Eye (tissue), 1 donor: Measurements from ENCODE around the gene INSRR.
A peak's percentile ranks its signal among the peaks of the same experiment; 100 is the strongest.

Experiments used
- DNase-seq: peaks from one replicate; pipeline ENCODE4 v3.0.0-alpha.2; 2015

Gene INSRR

DNA sequence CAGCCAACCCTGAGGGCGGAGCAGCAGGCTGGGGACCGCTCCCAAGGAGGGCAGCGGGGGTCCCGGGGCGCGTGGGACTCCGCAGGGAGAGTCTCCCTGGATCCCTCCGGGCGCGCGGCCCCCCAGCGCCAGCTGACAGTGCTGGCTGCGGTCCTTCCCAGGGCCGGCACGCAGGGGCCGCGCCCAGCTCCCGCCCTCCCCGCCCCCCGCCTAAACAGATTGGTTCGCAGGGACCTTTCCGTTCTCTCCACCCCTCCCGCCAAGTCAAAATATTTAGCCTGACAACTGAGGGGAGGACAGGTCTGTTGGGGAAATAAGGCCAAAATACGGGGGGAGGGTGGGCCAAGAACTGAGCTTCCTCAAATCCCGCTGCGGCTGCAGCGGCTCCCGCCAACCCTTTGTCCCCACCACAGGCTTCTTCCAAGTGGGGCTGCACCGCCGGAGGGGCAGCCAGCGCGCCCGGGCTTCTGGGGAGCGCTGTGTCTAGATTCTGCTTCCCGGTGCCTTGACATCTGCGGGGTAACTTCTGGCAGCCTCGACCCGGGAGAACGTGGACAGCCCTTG lies at the start of gene INSRR:
Gene INSRR, minus strand, starts transcription at position 159 of the 564 bp plus-strand sequence. CDS start 496 bp downstream, outside the sequence.
- DNase-seq = no peak

DNA sequence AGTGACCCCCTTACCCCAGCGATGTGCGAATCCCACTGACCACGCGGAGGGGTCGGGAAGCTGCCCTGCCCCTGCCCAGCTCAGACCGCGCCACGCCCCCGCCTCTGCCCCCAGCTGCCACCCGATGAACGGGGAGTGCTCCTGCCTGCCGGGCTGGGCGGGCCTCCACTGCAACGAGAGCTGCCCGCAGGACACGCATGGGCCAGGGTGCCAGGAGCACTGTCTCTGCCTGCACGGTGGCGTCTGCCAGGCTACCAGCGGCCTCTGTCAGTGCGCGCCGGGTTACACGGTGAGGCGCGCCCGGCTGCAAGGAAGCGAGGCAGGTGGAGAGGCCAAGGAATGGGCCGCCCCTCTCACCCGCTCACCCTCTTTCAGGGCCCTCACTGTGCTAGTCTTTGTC lies 49.6 kb upstream of the INSRR start:
- DNase-seq = no peak

- DNase-seq = no peak
Measured at GRCh38 chr1:156906206-156906906, 47.4 kb upstream of the INSRR start.

DNA sequence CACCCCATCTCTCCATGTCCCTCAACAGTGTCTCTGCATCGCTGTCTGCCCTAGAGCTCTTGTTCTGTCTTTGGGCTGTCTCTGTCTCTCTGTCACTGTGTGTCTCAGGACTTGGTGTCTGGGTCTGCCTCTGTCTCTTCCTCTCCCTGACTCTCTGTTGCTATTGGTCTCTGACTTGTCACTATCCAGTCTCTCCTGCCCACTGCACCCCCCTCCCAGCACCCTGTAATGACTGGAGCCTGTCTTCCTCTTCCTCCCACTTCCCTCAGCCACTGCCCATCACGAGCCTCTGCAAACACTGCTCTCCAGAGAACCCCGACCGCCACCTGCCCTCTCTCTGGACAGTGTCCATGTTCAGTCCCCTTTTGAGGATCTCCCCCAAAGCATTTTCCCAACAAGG lies 46.7 kb upstream of the INSRR start:
- DNase-seq = no peak

DNA sequence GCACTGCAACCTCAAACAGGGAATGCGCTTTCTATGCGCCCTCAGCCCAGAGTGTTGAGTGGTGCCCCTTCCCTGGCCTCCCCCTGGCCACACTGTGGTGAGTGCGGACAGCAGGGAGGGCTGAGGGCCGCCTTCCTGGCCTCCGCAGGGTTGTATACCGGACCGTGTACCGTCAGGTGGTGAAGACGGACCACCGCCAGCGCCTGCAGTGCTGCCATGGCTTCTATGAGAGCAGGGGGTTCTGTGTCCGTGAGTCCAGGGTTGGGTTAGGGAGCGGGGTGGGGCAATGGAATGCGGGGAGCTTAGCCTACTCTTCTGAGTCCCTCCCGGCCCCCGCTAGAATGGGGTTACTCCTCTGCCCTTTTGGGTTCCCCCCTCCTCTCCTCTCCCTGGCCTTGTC lies 46.3 kb upstream of the INSRR start:
- no peak for DNase-seq

- DNase-seq = no peak
Measured at GRCh38 chr1:156904187-156904959, 45.5 kb upstream of the INSRR start.

DNA sequence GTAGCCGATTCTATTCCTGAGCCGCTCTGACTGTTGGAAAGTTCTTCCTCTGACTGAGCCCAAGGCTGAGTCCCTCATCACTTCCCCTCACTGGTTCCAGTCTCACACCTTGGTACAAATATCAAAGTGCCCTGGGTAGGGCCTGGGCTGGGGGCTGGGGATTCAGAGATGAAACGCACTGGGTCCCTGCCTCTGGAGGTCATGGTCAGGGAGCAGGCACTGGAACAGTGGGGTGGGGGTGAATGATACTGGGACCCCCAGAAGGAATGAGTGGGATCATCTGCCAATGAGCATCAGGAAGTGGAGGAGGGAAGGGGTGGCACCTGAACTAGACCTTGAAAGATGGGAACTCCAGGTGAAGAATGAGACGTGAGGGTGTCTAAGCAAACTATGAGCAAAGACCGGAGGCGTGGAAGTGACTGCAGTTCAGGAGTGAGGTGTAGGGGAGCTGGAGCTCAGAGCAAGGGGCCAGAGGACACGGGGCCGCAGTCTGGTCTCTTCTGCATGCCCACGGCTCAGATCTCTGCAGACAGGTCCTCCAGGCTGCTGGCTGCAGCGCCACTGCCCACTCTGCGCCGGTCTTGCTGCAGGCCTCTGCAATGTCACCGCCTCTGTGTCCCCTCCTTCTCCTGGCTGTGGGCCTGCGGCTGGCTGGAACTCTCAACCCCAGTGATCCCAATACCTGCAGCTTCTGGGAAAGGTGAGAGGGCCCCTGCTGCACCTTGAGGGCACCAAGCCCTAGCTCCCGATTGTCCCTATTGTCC lies 44.6 kb upstream of the INSRR start:
- no peak for DNase-seq

DNA sequence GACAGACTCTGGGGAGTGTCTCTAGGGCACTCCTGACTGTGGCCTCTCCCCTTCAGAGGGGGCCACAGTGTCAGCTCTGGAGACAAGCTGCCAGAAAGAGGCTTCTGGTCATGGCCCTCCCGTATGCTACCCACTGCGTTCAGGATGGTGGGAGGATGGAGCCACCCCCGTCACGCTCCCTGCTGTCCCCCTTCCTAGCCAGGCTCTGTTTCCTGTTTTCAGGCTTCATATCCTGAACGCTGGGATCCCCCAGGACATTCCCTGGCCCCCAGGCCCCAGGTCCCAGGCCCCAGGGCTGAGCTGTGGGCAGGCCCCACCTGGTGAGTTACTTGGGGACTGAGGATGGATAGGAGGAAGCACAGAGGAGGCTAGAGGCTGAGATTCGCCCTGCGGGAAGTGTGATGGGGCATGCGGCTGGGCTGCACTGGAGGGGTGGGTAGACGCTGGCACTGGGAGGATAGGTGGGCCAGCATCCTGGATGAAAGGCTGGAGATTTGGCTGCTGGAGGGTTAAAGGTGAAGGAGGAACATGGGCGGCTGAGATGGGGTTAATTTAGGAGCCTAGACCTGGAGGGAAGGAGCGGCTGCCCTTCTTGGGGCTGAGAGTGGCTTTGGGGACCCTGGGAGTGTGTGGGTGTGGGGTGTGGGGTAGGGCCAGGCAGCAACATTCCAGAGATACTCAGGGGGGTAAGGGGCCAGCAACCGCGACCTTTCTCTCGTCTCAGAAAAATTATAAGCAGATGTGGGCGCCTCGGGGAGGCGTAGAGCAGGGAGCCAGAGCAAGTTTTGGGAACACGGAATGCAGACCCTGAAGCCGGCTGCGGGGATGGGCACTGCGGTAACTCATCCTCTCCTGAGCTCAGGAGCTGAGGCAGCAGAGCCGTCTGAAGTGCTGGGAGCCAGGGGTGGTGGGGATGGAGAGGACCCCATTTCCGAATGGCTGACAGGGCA lies 43.3 kb upstream of the INSRR start:
- no peak for DNase-seq

- no peak for DNase-seq
Measured at GRCh38 chr1:156901590-156901900, 42.6 kb upstream of the INSRR start.

- no peak for DNase-seq
Measured at GRCh38 chr1:156900896-156901589, 42.1 kb upstream of the INSRR start.

- DNase-seq = no peak
Measured at GRCh38 chr1:156899956-156900718, 41.2 kb upstream of the INSRR start.

GRCh38 chr1:156898971-156899664 lies 40.2 kb upstream of the INSRR start:
- no peak for DNase-seq

DNA sequence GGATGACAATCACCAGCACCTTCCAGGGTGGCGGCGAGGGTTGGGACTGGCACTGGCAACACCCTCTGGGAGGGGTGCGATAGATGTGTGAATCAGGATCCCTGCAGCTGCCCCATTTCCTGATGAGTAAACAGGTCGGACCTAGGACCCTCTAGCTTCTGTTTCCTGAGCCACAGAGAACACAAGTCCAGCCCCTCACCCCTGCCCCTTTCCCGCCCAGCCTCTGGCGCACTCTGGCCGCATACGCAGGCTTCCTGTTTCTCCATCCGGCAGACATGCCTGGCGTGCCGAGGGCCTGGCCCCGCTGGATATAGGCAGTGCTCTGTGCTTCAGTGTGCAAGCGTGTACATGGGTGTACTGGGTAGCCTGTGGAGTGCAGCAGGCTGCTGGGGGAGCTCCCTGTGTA lies 39.2 kb upstream of the INSRR start:
- DNase-seq = no peak

- no peak for DNase-seq
Measured at GRCh38 chr1:156897078-156897825, 38.3 kb upstream of the INSRR start.

- no peak for DNase-seq
Measured at GRCh38 chr1:156896490-156897033, 37.6 kb upstream of the INSRR start.

DNA sequence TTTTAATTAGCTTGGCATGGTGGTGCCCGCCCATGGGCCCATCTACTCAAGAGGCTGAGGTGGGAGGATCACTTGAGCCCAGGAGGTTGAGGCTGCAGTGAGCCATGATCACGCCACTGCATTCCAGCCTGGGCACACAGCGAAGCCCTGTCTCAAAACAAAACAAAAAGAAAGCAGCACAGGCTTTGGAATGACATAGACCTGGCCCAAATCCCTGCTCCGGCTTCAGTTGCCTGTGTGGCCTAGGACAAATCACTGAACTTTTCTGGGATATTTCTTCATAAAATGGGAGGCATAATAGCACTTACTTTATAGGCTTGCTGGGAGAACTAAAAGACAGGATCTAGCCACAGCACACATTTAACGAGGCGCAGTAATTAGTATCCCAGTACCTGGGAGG lies 37.0 kb upstream of the INSRR start:
- DNase-seq = no peak

GRCh38 chr1:156895455-156895812 lies 36.5 kb upstream of the INSRR start:
- no peak for DNase-seq

- peak; percentile 29 for DNase-seq
Measured at GRCh38 chr1:156894711-156895454, 36.0 kb upstream of the INSRR start.

GRCh38 chr1:156894001-156894400 lies 35.1 kb upstream of the INSRR start:
- DNase-seq = no peak
